ENCODE data around the gene VIPR2.

VIPR2 gene

DNA sequence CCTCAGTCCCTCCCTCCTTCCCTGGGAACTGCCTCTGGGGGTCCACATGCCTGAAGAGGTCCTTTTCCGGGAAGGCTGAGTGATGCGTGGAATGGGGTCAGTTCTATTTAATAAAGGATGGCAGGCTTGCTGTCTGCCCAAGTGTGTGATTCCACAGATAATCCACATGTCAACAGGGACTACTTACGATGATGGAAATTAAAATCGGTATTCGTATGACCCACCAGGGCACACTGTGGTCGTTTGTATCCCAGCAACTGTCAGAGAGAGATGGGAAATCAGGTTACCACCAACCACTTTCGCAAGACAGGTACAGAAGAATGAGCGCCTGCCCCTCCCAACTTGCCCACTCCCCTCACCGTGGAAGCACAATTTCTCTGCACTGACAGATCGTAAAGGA, 110.3 kb downstream of the VIPR2 start:
- DNase-seq: no peak

DNA sequence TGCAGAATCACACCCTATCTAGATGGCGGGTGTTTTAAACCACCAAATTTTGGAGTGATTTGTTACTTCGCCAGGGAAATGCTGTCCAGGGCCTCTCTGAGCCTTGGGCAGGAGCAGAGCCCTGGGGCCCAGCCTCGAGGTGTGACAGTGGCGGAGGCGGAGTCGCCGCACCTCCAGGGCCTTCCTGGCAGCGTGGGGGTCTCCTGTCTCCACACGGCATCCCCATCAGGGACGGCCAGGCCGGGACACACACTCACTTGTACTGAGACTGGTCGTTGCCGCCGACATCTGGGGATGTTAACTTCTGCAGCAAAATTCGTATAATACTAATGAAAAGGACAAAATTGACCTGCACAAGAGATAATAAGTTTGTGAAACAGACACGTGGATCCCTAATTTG, 110.7 kb downstream of the VIPR2 start:
- DNase-seq: no peak

DNA sequence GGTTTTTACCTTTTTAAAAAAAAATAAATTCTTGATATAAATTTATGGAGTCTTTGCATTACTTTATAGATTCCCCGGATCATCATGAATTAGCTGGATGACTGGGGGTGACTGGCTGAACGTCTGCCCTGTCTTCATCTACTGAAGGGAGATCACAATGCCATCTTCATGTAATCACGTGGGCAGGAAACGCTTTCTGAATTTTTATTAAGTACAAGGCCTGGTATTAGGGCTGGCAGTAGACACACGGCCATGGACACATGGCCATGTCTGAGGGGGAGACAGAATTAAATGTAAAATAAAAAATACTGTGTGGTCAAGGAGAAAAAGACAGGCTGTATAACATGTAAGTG, 111.2 kb downstream of the VIPR2 start:
- DNase-seq: no peak

DNA sequence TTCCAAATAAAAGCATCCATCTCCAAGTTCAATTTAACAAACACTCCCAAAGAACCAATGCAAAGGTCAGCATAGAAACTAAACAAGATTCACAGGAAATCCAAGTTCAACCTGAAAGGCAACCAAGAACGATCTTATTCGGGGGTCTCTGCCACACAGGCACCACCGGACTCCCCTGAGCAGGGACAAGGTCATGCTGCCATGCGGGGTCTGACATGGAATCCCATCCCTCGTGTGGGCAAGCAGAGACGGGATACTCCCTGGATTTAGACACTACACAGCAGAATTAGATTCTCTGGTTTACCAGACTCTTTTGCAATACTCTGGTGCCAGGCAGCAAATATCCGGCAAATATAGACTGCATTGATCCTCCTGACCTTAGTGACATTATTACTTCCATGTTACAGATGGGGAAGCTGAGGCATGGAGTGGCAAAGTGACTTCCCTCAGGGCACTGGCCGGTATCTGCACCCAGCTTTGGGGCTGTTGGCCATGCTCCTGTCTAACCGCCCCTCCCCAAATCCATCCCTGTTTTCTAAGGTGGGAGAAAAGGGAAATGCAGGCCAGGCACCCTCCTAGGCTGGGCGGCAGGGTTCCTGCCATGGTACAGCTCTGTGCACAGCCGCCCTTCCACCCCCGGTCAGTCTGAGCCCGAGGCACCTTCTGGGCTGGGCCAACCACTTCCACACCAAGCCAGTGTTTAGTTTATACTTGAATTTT, 111.8 kb downstream of the VIPR2 start:
- no peak for DNase-seq

DNA sequence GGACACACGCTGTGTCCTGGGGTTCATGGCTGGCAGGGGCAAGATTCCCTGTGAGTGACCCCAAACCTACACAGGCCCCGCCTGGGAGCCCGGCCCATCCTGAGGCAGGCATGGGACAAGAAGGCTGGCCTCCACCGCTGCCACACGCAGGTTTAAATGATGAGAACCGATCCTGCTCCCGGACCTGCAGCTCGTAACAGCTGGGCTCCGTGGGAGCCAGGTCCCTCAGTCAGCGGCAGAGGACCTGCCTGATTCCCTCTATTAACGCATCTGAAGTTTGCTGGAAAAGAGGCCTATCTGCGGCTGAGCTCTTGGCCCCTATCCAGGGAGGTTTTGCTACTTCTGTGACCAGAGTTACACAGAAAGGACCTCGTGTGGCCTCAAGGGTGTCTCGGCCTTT, 112.3 kb downstream of the VIPR2 start:
- DNase-seq: no peak

DNA sequence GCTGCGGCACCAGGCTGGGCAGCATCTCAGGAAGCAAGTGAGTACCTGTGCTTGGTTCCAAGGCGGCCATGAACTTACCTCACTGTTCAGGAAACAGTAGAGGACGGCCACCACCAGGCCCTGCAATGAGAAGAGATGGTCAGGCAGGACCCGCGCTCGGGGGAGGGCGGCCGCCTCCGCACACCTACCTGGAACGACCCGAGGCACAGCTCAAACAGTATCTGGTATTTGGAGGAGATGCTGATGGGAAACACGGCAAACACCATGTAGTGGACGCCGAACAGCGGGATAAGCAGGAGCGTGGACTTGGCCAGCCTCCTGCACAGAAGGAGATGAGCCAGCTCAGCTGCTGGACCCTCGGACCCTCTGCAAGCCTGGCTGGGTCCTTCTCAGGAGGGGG, 112.9 kb downstream of the VIPR2 start:
- DNase-seq: no peak

DNA sequence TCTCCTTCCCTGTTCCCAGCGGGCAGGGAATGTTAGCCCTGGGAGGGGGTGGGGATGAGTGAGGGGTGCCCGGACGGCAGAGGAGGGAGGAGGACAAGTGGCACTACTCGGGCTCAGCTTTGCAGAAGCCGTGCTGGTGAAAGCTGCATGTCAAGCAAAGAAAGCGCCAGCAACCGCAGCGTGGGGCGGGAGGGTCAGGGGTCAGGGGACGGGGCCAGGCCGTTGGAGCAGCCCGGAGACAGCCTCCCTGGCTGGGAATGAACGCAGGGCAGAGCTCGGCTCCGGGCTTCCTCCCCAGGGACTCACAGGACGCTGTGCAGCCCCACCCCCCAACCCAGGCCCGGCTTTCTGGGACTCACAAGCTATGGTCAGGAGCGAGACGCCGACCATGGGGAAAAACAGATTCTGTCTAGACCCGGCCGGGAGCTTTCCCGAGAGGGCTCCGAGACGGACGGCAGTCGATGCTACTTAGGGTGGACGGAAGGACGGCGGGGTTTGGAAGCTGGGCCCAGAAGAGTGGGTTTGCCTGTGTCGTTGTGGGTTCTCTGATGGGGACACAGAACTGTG, 113.4 kb downstream of the VIPR2 start:
- no peak for DNase-seq

DNA sequence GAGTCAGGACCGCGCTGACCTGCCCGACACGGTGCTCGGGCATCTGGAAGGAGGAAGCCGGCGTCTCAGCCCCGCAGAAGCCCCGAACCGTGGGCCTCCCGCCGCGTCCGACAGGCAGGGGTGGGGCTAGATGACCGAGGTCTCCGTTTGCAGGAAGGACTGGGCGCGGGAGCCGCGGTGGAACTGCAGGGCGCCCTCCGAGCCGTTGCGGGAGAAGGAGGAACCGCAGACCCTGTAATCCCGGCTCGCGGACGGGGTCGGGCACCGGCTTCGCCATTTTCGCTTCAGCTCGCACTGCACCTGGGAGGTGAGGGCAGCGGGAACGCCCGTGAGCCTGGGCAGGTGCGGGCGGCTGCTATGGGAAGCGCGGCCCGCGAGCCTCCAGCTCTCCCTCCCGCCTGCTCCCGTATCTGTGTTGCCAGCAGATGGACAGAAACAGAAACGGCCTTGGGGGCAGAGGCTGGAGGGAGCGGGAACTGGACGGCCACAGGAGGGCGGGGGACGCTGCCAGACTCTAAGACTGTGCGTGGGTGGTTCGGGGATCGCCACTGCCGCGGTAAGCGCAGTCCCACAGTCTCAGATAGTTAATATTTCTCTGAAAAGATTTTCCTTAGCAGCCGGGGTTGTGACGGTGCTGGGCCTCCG, 114.1 kb downstream of the VIPR2 start:
- no peak for DNase-seq

DNA sequence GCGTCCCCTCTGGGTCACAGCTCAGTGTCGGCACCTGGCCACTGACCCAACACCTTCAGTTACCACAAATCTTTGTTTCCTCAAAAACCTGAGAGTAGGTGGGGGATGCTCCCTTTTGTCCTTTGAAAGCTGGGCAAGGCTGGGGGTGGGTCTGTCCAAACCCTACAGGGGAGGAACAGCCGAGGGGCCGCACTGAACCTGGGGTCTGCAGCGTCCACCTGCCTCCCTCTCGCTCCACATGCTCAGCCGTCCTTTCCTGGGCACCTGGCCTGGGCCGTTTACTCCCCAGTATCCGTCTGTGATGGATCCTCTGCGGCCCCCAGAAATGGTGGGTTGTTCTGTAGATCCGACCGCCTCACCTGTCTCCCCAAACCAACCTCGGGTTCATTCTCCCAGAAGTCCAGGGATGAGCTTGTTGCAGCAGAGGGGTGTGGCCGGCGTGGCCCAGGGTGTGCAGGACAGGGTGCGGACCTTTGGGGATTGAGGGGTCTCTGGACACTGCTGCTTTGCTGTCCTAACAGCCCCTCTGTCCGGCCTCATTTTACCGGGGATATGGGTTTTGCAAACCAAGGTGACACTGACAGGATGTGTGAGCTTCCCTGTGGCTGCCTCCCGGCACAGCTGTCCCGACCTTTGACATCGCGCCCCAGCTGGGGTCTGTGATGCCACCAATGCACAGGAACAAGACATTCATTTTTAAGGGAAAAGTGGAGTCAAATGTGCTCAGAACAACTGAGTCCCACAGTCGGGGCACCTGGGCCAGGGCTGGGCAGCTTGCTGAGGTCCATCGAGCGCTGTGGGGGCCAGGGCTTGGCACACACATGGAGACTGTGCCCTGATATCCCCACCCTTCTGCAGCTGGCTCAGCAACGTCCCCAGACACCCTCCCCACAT, 115.9 kb downstream of the VIPR2 start:
- no peak for DNase-seq

DNA sequence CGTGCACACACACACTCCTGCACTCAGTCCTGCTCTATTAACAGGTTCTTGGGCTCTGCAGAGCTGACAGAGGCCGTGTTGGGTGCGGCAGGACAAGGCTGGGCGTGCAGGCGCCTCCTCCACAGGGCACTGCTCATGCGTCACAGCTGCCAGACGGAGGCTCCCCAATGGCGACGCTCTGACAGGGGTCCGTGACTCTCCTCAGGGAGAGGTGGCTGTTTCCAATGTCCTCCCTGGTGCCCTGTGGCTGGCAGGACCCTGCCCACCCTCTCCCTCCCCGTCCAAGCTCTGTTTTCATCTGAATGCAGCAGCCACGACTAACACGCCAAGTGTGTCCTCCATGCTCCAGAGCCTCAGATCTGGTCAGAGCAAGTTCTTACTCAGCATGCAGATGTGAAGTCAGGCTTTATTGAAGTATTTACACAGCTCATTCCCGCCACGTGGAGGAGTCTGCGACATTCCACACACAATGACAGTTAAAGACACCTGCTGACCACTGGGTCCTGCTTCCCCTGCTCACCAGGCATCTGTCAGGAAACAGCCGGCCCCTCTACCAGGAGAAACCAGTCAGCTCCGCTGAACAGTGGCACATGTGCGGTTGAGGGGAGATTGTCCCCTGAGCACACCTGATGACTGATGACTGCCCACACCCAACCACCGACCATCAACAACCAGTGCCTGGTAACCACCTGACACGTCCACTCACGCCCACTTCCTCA, 116.7 kb downstream of the VIPR2 start:
- DNase-seq: no peak

DNA sequence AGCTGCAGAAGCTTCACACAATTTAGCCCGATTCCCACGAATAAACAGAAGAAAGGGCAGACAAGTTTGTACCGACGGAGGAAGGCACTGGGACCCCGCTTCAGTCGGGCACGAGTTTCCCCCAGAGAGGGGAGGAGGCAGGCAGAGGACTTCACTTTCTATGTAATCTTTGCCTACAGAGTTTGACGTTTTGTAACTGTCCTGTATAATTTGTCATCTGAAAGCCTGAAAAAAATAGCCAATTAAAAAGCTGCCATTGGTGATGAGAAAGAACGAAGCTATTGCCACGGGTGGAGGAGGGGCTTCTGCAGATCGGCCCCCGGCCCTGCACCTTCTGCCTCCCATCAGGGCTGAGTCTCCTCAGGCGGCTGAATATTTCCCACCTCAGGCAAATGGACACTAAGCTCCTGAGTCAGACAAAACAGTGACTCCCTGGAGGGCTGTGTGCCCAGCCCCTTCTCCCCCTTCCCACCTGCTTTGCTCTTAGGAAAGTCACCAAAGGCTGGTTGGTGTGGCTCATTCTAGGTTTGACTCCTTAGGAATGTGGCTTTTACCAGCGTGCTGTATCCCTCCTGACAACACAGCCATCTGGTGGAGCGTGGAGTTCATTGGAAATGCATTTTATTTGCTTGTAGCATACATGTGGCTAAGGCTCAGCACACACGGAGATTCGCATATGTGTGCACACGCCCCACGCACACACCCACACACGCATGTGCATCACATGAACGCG, 117.4 kb downstream of the VIPR2 start:
- no peak for DNase-seq

DNA sequence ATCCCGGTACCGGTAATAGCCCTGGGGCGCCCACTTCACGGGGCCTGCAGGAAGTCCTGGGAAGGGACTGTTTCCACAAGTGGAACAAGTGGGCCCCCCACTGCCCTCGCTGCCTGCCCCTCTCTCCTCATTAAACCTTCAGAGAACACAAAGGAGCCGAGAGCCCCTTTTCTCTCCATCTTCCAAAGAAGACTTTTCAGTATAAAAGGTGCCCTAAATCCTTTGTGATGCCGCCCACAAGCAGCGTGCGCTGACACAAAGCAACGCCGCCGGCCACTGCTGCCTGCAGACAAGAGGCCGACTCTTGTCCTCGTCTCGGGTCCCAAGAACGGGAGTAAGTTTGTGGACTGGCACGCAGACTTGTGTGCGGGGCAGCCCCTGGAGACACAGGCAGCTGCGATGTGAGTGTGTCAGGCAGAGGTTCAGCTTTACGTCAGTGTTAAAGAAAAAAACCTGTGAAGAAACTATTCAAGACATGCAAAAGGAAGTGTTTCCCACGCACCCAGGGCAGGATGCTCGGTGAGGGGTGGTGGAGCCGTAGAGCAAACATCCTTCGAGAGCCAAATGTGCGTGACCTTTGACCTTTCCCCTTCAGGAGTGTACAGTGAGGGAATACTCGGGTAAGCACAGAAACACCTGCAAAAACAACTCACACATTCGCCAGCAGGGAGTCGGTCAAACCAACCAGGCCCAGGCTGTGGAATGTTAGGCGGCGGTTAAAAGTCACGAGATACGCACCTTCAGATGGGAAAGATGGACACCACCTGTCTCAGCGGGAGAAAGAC, 118.2 kb downstream of the VIPR2 start:
- DNase-seq: no peak

DNA sequence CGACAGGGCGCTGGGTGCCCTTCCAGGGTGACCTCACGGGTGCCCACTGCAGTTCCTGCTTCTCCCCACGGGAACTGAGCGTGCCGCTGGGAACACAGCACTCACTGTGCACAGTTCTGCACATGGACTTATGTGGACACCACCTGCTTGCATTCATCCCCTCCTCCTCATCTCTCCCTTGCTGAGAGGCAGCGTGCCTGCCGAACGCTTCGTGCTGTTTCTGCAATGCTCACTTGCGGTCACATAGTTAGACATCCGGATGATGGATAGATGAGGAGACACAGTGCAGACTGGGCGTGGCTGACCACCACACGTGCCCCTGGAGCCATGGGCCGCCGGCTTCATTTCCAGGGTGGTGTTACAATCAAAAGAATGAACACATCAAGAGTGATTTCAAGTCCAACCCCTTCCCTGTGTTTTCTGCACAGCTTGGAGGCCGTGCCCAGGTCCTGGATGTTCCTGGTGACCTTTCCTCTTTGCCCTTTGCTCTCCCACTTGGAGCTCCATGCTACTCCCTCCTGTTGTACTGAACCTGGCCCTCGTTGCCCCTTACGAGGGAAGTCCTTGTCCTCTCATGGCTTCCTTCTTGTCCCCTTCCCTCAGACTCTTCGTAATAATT, 119.4 kb downstream of the VIPR2 start:
- DNase-seq: no peak

DNA sequence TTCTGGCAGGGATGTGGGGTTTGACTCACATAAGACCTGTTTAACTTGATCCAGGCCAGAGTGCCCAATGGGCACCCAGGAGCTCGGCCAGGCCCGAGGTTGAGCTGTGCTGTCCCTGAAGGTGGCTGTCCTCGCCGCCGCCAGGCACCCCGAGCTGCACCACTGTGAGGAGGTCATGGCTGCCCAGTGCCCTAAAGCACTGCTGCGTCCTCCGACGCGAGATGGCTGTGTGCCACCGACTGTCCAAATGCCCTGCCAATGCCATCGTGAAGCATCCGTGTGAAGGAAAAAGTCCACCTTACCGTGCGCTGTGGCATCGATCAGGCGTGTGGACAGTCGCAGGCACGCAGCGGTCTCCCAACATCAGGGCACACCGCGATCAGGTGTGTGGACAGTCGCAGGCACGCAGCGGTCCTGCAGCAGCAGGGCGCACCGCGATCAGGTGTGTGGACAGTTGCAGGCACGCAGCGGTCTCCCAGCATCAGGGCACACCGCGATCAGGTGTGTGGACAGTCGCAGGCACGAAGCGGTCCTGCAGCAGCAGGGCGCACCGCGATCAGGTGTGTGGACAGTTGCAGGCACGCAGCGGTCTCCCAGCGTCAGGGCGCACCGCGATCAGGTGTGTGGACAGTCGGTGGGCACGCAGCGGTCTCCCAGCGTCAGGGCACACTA, 120.3 kb downstream of the VIPR2 start:
- DNase-seq: no peak

DNA sequence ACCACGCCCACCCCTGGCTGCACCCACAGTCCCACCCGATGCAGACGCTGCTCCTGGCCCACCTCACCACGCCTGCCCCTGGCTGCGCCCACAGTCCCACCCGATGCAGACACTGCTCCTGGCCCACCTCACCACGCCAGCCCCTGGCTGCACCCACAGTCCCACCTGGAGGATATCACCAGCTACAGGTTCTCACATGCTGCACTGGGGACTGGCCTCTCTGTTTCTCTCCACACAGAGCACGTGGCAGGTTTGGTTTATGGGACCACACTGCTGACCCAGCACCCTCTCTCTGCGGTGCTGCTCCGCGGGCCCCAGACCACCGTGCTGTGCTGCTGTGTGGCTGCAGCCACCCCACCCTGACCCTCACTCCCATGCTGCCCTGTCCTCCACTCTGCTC, 120.9 kb downstream of the VIPR2 start:
- DNase-seq: no peak

DNA sequence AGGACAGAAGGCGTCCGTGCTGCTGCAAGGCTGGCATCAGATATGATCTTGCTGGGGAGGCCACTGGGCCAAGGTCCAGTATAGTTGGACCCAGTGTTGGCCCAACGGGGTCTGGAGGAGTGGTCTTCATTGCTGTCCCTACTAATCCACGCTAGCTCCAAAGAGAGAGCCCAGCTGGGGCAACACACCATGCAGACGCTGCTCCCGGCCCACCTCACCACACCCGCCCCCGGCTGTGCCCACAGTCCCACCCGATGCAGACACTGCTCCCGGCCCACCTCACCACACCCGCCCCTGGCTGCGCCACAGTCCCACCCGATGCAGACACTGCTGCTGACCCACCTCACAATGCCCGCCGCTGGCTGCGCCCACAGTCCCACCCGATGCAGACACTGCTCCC, 121.5 kb downstream of the VIPR2 start:
- no peak for DNase-seq

DNA sequence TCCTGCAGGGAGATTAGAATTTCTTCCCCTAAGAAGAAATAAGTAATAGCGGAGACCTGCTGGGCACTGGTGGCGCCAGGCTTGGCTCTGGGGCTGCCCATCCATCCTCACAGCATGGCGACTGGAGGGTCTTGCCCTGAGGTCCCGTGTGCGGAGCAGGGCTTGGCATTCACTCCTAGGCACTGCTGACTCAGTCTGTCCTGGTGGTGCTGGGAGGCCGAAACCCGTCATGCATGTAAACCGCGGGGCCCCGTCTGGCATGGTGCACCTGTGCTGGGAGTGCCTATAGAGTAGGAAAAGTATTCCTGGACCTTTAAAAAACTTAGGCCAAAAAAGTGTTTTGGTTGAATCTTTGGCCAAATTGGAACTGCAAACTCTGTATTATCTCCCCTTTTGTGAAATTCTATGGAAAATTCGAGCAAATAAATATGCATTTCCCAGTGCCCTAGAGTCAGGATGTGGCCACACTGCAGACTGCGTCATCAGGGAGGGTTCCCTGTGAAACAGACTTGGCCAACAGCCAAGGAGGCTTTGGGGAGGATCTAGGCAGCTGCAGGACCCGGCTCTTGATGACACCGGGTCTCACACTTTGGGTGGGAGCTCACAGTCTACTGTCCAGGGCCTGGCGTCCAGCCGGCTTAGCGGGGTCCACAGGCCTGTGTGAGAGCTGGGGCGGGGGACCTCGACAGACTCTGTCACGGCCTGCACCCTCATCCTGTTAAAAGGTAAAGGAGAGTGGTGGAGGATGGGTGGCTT, 122.3 kb downstream of the VIPR2 start:
- no peak for DNase-seq

DNA sequence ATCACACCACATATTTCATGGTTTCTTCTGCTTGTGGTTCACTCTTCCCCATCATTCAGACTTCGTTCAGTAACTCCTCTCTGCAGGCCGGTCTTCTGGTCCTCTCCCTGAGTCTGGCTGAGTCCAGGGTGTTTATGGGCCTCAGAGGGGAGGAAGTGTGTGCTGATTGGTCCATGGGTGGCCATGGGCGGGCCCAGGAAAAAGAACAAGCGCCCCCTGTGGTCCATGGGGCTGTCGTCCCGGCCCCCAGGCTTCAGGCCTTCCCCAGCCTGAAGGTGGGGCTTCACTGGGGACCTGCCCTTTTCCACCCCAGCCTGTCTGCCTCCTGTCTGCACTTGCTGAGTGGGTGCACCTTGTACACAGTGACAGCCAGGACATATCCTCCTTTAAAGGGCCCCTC, 123.7 kb downstream of the VIPR2 start:
- no peak for DNase-seq

DNA sequence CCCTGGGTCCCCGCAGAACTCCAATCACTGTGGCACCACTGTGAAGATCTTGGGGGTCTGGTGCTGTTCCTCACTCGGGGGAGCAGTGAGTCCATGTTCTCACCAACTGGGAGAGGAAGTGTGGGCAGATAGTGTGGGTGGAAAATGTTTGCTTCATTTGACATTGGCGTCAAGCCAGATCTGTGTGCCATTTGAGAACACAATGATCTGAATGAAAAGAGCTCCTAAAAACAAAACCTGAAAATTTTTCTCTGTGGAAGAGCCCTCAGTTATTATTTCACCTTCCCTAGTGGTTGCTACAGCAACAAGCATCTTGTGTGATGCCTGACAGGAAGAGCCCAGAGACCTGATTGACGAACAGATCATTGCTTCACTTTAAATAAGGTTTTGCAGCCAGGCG, 125.6 kb downstream of the VIPR2 start:
- no peak for DNase-seq

DNA sequence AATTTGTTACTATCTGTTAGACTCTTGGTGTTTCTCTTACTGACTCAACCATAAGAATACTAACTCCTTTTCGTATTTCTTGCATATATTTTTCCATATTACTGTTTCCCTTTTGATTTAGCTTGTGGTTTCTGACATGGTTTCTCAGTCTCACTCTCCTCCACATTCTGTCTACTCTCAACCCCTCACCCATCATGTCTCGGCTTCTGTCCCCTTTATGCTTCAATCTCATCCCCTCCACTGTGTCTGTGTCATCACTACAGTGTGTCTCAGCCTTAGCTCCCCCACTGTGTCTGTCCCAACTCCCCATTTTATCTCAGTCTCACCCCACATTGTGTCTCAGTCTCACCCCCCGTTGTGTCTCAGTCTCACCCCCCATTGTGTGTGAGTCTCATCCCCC, 126.9 kb downstream of the VIPR2 start:
- DNase-seq: no peak

Data from NCI-H1048 (cell line).